Measurements from ENCODE around the gene RXFP4. TPM values are rescaled to one million over a fixed set of nuclear protein-coding genes. Genes with fewer than 3 reads are reported as not detected.

RXFP4 gene
- total RNA-seq, 1 experiment from 2014 or later: not detected

DNA sequence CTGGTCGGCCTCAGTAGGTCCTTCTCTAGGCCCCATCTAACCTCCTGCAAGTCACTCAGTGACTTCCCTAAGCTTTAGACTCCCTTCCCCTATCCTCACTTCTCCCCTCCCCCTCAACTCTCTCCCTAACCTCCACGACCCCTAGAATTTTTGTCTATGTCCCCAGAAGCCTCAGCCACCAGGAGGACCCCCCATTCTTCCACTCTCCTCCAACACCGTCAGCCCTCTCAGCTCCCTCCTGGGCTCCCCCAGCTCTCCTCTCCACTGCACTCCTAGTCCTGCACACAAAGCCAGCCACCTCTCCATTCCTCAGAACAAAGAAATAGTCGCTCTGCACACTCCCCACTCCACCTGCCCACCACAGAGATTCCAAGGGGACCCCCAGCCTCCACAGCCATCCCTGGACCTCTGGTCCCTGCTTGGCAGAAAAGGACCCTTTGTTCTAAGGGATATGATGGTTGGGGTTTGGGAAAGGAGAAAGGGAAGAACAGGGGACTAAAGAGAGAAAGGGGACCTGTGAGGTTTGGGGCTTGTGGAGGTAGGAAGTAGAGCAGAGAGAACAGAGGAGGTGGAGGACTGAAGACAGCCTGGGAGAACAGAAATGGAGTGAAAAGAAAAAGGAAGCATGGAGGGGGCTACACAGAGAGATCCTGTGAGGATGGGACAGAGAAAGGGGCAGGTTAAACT lies 34.1 kb downstream of the RXFP4 start:
- H3K4me1 ChIP-seq (ENCODE audit: insufficient read depth, low read length): peaks cover 18% of the 10 kb centered on the region
- H4K5ac ChIP-seq (ENCODE audit: insufficient read length, low read depth, low read length): no peak overlapping the region
- H3K79me2 ChIP-seq (ENCODE audit: insufficient read depth, low read length): peaks cover 35% of the 10 kb centered on the region
- no peak overlapping the region for H2AFZ ChIP-seq (ENCODE audit: low read length)
- no peak overlapping the region for H2BK120ac ChIP-seq (ENCODE audit: low read depth, low read length, poor library complexity, severe bottlenecking)
- Mint-ChIP-seq H3K4me1 (peaks cover 73 to 85% of the 10 kb centered on the region in 2 experiments), H3K4me3 (peak overlapping the region; percentile 90 to 92), H3K27me3 (ENCODE audit: low read depth) (no peaks in the 10 kb centered on the region), H3K36me3 (ENCODE audit: insufficient read depth in 1 of 3, low read depth in 3 of 3) (peaks cover 2 to 16% (median 14%) of the 10 kb centered on the region in 3 experiments; a peak in 6 of 7 replicates), H3K27ac (peak overlapping the region; percentile 45 to 87 (median 86)), H3K9me3 (no peaks in the 10 kb centered on the region)
- peaks cover 9% of the 10 kb centered on the region for H4K20me1 ChIP-seq (ENCODE audit: control insufficient read depth, insufficient read depth, insufficient read length)
- no peak overlapping the region for H2BK12ac ChIP-seq (ENCODE audit: insufficient read length, low read depth, low read length)
- no peak overlapping the region for H3K18ac ChIP-seq (ENCODE audit: insufficient read length, low read depth, low read length)
- TF ChIP-seq, protein P1, sequence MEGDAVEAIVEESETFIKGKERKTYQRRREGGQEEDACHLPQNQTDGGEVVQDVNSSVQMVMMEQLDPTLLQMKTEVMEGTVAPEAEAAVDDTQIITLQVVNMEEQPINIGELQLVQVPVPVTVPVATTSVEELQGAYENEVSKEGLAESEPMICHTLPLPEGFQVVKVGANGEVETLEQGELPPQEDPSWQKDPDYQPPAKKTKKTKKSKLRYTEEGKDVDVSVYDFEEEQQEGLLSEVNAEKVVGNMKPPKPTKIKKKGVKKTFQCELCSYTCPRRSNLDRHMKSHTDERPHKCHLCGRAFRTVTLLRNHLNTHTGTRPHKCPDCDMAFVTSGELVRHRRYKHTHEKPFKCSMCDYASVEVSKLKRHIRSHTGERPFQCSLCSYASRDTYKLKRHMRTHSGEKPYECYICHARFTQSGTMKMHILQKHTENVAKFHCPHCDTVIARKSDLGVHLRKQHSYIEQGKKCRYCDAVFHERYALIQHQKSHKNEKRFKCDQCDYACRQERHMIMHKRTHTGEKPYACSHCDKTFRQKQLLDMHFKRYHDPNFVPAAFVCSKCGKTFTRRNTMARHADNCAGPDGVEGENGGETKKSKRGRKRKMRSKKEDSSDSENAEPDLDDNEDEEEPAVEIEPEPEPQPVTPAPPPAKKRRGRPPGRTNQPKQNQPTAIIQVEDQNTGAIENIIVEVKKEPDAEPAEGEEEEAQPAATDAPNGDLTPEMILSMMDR (conservative IDR thresholded peaks at IDR 0.05): no peak
- H4K8ac ChIP-seq (replicated peaks; ENCODE audit: insufficient read length, low read depth, low read length): no peak overlapping the region
- no peak for DNase-seq
- no peaks in the 10 kb centered on the region for H3K9me3 ChIP-seq (ENCODE audit: control insufficient read depth, low read depth, low read length)
- H3K79me1 ChIP-seq (ENCODE audit: insufficient read depth, low read depth, low read length, poor library complexity, severe bottlenecking): peaks cover 9% of the 10 kb centered on the region
- peak overlapping the region; percentile 81 for H3K4me2 ChIP-seq (ENCODE audit: insufficient read depth, insufficient read length, low read length)
- H3K23me2 ChIP-seq (ENCODE audit: insufficient read length, low read depth, low read length, poor library complexity, severe bottlenecking): peaks cover 28% of the 10 kb centered on the region
- no peak overlapping the region for H3K4ac ChIP-seq (ENCODE audit: low read depth, low read length)
- H3K23ac ChIP-seq (ENCODE audit: insufficient read length, low read depth, low read length): no peak overlapping the region
- H3K56ac ChIP-seq (ENCODE audit: insufficient read length, low read depth, low read length): no peak overlapping the region
- H2BK5ac ChIP-seq (ENCODE audit: insufficient read length, low read length): no peak overlapping the region
- H3K27ac ChIP-seq (ENCODE audit: insufficient read length, low read depth, low read length): no peak overlapping the region
- no peak overlapping the region for H4K91ac ChIP-seq (ENCODE audit: insufficient read length, low read depth, low read length)
- WGBS (ENCODE audit: extremely low coverage, insufficient read length, low lambda C conversion rate): 100% methylated on average over 1 of the region's 4 CpGs
- no peak overlapping the region for H3K9ac ChIP-seq (ENCODE audit: extremely low read depth, insufficient read length, low read length)
- H2BK15ac ChIP-seq (ENCODE audit: low read depth, low read length): no peak overlapping the region
- H3T11ph ChIP-seq (ENCODE audit: low read length): no peak overlapping the region
- no peaks in the 10 kb centered on the region for H3K27me3 ChIP-seq (ENCODE audit: insufficient read depth, low read length)
- peak overlapping the region; percentile 46; the same call in 1 of the 2 replicates for H3K14ac ChIP-seq (ENCODE audit: insufficient read depth, low read length)
- no peak overlapping the region for H2AK5ac ChIP-seq (ENCODE audit: insufficient read length, low read length)
- H2BK20ac ChIP-seq (ENCODE audit: low read depth, low read length, poor library complexity, severe bottlenecking): no peak overlapping the region
